Hair follicle dermal papilla cell (primary cell): ENCODE measurements around the gene ZNF678. TPM values are rescaled to one million over a fixed set of nuclear protein-coding genes. Genes with fewer than 3 reads are reported as not detected.

Experiments used
- small RNA-seq: library from RNA; depleted of rRNA; stranded (forward); fragments of <200 nt; gene quantifications from one replicate; pipeline ENCODE3, GENCODE V24; 2012
- total RNA-seq: library from RNA; depleted of rRNA; stranded (reverse); fragments of >200 nt; gene quantifications from 2 replicates; pipeline ENCODE4 v1.2.3, GENCODE V29; 2012

ZNF678 gene
- 3.9 and 6.0 TPM in 2 replicates for total RNA-seq

GRCh38 chr1:227563324-227564201, at the start of gene ZNF678:
TSS of gene ZNF678 (plus strand) at chr1:227563556. CDS start at chr1:227650992, 87,436 bp downstream.

Small RNA genes within 50 kb of the gene (small RNA-seq; reads per million reads assigned to genes)
- gene RNA5SP77: 0.77 reads per million, percentile 10 among the genes with 10 or more reads in this experiment

Other genes starting within 250 kb of the ZNF678 start
- 69.5 and 83.6 TPM in 2 replicates for gene CDC42BPA, start 245.1 kb upstream of the ZNF678 start, total RNA-seq
- gene JMJD4, start 171.7 kb downstream of the ZNF678 start, total RNA-seq: 42.9 and 43.3 TPM in 2 replicates
- gene SNAP47, start 171.9 kb downstream of the ZNF678 start, total RNA-seq: 53.4 and 53.9 TPM in 2 replicates